Hematopoietic multipotent progenitor cell treated with erythropoietin and hydrocortisone succinate and interleukin-3 and kit ligand, for 15 days (in vitro differentiated cells): ENCODE measurements around the gene CSNK1A1.
A peak's percentile ranks its signal among the peaks of the same experiment; 100 is the strongest.
"Not testable (repeated sequence)": the region's sequence is repeated elsewhere in the genome, so short reads cannot be mapped to it uniquely, and the experiment has no call there.

Experiments used
- DNase-seq: peaks from one replicate; pipeline ENCODE4 v3.0.0-alpha.2; 2015; ENCODE audit warnings: low spot score

Gene CSNK1A1

DNA sequence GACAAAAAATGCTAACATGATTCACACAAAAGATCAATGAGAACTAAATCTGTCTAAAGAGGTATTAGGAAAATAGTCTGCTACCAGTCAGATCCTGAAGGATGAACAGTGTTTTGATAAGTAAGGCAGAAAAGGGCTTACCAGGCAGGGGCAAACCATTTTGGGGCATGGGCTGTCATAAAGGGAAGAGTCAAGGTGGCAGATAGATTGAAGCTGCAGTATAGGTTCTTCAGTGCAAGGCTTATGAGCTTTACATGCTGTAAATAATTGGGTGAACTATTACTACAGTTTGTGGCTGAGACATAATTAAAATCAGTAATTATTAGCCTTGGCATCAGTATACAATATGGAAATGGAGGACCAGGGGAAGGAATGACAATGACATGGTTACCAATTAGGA, 21.8 kb downstream of the CSNK1A1 start:
- DNase-seq = no peak

DNA sequence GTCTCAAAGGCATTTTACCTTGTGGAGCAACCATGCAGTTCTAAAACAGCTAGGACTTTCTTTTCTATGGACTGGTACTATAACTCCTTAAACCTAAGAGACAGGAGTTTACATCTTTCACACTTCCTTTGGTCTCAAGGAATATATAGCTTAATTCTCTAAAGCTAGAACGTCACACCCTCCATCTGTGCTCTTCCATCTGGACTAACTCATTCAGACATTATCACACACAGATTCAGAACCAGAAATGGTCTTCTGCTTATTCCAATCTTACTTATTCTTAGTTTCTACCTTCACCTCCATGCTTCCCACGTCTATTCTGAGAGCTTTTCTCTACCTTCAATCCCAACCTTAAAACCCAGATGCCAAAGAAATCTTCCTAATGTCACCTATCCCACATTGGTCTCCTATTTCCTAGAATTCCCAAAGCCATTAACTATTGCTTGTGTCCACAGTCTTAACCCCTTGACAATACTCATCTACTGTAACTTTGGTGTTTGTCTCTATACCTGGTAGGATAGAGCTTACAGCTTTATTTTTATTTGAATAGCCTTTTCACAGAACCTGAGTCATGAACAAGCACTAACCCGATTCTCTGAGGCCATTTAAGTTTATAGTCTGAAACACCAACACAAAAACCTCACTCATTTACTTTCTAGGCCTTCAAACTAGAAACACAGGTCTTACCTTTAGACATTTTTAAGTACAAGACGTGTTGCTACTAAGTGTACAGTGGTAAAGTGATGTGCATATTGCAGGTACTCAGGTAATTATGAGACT, 22.8 kb downstream of the CSNK1A1 start:
- DNase-seq = no peak

DNA sequence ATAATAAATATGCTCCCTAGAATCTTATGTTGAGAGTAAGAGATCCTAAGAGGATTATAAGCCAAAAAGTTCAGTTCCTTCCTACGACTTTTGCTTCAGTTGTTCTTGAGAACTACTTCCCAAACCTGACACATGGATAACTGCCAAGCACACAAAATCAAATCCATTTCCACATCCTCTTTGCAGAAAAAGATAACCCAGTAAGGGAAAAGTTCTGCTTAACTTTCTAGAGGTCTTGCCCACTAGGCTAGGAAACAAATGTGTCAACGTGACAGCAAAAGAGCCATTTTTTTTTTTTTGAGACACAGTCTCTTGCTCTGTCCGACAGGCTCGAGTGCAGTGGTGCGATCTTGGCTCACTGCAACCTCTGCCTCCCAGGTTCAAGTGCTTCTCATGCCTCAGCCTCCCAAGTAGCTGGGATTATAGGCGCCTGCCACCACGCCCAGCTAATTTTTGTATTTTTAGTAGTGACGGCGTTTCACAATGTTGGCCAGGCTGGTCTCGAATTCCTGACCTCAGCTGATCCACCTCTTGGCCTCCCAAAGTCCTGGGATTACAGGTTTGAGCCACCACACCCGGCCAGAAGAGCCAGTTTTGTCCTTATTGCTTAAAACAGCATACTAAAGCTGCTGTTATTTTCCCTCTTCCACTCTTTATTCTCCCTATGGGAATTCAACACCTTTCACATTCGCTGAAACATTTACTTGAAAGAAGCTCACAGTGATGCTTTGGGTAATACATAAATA, 24.2 kb downstream of the CSNK1A1 start:
- DNase-seq = no peak

DNA sequence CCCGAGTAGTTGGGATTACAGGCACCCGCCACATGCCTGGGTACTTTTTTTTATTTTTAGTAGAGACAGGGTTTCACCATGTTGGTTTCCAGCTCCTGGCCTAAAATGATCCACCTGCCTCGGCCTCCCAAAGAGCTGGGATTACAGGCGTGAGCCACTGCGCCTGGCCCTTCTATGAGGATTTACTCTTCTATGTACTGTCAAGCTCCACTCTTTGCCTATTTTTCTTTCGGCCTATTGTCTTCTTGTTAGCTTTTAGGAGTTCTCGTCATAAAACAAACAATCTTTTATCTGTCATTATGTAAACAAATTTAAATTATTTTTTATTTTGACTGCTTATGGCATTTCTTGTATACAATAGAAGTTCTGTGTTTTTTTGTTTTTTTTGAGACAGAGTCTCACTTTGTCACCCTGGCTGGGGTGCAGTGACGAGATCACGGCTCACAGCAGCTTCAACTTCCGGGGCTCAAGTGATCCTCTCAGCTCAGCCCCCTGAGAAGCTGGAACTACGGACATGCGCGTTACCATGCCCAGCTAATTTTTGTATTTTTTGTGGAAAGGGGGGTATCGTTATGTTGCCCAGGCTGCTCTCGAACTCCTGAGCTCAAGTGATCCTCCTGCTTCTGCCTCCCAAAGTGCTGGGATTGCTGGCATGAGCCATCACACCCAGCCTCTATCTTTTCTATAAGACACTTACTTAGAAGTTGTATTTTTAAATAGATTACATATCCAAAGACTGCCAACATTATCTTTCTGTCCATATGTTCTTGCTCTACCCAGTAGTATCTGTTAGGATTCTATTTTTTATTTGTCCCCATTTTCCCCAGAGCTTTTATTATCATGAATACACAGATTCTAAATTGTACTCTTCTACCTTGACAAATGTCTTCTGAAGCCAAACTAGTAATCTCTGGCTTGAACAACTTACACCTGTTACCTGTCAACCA, 29.2 kb downstream of the CSNK1A1 start:
- peak; percentile 52 for DNase-seq

DNA sequence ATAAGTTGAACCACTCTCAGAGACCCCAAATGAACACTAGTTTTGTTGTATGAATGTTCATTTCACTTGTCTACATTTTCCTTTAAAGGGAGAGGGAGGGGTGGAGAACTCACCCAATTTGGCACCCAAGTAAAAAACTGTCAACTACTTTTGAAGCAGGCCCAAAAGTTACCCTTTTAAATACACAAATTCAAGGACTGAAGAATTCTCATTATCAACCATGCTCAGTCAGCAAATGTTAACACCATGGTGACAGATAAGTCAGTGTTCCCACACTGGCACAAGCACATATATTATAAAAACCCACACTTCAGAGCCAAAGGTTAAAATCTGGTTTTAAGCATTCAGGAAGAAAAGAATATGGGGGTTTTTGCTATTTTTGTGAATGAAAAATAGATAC, 31.6 kb downstream of the CSNK1A1 start:
- DNase-seq = peak; percentile 63

DNA sequence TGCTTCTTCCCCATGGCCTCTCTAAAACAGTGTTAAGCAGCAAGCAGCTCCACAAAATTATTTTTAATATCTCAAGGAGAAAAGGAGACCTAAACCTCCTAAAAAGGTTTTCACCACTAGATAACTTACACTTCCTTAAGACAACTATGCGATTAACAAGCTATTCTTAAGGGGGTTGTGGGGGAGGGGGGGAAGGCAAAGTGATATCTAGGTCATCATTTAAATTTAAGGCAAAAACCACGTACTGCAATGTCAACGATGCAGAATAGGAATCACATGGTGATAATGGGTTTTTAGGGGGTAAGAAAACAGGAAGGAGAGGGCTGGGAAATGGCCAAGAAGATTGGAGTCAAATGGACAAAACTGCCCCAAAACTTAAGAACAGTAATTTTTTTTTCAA, 32.6 kb downstream of the CSNK1A1 start:
- DNase-seq = no peak

DNA sequence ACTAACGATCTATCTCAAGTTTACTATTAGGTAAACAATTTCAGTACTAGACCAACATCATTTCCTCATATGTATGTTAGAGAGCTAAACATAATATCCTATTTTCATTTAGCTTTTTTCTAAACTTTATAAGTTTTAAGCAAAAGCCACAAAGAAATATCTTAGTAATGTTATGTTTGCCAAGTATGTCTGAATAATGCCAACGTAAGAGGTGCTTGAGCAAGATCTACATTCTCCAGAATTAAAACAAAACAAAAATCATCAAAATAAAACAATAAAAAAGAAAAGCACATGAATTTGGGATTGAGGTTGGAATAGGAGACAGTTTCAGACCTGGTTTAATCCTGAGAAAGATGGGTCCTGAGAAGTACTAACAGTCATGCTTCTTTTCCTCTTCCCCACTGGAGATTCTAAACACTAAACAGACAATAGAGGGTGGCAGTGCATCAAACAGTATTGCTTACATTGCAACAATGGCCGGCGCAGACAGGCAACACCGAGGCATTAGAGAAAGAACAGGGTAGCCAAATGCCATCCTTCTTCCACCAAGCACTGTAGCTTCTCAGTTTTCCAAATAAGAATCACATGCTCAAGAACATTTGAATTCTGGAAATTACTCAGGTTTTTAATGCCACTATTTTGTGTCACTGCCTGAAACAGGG, 33.6 kb downstream of the CSNK1A1 start:
- DNase-seq = no peak

DNA sequence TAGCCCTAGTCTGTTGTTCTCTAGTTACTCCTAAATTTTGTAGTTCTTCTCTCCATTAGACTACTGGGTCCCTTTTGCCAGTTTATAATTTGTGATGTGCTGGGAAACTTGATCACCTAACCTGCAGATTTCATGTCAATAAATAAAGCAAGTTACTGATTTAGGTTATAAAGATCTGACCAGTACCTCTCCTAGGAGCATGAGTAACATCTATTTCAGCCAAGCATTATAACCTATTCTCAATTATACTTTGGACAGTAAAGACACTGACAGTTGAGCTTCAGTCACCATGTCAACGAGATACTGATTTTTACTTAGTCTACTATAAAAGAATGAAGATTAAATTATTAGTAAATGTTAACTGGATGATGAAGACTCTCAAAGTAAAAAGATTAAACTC, 36.7 kb downstream of the CSNK1A1 start:
- no peak for DNase-seq

DNA sequence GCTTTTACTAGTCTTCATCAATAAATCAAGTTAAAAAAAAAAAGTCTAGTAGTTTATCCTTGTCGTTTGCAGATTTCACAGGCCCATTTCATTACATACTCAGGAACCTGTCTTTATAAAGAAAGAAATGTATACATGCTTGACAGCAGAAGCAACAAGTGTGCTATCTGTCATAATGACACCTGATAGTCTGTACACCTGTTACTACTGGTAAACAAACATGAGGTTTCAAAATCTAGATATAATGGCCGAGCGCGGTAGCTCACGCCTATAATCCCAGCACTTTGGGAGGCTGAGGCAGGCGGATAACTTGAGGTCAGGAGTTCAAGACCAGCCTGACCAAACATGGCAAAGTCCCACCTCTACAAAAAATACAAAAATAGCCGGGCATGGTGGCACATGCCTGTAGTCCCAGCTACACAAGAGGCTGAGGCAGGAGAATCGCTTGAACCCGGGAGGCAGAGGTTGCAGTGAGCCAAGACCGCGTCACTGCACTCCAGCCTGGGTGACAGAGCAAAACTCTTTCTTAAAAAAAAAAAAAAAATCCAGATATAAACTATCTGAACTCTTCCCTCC, 37.8 kb downstream of the CSNK1A1 start:
- not testable (repeated sequence) for DNase-seq

DNA sequence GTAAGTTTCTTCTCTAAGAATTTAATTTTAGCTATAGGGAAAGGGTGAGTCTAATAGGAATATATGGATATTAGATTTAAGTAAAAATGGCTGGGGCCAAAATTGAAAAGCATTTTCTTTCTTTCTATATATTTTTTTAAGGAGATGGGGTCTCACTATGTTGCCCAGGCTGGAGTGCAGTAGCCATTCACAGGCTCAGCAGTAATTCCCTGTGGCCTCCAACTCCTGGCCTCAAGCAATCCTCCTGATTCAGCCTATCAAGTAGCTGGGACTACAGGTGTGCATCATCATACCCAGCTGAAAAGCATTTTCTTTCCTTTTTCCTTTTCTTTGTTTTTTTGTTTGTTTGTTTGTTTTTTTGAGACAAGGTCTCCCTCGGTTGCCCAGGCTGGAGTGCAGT, 41.1 kb downstream of the CSNK1A1 start:
- no peak for DNase-seq

DNA sequence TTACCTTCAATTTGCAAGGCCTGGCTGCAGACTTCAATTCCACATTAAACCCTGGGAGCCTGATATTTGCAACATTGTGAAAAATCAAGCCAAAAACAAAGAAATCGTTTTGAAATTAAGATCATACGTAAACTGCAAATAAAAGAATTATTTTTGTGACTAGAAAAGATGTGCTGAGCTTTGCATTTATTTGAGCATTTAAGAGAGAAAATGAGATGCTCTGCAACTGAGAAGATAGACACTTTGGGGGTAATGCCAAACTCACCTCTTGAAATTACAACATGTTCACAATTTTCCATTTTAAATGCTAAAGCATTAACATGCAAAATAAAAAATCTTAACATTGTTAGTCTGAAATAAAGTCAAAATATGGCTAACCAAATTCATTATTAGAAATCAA, 46.6 kb downstream of the CSNK1A1 start:
- no peak for DNase-seq

DNA sequence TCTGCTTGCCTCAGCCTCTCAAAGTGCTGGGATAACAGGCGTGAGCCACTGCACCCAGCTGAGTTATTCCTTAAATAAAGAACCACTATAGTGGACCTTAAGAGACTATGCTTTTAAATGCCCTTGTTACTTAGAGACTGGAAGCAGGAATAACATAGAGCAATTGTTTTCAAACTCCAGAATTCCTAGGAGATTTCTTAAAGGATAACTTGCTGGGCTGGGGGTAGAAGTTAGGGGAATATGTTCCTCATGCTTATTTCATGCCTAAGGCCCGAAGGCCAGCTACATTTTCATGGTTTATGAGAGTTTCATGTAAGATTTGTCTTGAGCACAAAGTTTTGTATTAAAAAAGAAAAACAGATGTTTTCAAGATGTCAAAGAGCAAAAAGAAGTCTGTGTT, 48.2 kb downstream of the CSNK1A1 start:
- no peak for DNase-seq

DNA sequence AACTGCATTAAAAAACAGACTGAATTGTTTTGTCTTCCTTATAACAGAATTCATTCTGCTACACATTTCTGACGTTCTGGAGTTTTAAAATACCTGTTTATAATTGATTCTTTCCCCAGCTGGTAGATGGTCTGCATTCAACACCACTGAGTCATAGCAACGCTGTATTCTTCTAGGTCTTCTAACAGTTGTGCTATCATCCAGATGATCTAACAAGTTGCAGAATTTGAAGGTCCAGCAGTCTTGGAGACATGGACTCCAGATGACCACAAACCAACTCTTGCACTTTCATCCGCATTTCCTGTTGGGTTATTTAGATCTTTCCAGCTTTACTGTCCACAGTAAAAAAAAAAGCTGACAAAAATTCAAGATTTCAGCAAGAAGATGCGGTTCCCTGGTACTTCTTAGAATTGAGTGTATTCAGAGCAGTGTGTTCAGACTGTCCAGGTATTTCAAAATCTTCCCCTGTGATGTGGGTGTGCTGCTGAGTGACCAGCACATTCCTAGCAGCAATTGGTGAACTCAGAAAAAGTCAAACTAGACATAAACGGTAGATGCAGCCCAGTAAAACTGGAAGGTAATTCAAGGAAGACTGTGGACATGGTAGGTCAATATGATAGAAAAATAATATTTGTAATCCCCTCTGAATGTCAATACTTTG, 50.2 kb downstream of the CSNK1A1 start:
- no peak for DNase-seq

DNA sequence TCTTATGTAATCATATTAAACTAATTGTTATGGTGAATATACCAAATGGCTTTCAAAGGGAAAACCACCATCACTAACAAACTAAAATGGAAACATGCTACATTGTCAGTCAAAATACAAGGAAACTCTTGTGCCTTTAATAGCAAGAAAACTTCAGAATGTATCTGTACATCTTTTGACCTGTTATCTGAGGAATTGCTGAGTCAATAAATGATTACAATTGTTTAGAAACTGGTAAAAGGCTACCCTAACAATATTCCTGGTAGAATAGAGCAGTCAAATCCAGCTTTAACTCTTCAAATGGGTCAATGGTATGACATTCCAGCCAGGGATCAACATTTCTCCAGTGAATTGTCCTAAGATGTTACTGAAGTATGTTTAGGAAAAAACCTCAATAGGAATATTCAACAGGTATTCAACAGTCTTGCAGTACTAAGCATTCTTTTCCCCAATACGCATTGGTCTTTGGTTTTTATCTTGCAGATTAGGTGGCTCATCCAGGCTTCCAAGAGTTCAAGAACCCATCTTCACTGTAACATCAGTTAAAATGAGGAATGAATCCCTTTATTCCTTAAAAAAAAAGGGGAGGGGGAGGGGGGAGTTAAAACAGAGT, 52.4 kb downstream of the CSNK1A1 start:
- DNase-seq = no peak

DNA sequence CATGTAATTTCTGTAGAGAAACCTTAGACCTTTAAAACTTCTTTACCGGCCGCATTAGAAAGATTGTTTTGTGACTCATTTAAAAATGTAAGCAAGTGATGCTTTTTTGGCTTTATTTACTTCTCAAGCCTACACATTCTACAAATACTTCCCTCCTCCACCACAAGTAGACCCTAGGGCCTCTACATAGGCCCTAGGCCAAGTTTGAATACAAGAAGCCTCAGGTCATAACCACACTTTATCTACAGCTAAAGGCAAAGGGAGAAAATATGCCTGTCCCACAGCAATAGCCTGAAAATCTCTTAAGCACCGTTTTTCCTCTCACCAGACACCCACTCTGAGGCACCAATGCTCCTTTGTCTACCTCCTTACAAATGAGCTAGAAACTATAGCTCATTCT, 53.9 kb downstream of the CSNK1A1 start:
- DNase-seq = no peak

DNA sequence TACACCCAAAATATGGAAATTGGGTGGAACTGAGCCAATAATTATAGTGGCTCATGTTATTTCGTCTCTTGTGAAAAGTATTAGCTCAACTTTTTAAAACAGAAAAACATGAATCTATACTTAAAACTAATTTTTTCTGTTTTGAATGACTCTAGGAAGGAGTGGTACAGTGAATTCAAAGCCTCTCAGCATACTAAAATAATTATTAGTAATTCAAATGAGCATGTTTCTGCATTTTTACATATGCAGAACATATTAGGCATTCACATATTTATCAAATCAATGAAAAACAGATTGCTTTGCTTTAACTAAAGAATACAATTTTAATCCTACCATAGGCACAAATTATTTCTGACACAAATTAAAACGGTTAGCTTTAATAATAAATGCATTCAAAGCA, 54.3 kb downstream of the CSNK1A1 start:
- no peak for DNase-seq

DNA sequence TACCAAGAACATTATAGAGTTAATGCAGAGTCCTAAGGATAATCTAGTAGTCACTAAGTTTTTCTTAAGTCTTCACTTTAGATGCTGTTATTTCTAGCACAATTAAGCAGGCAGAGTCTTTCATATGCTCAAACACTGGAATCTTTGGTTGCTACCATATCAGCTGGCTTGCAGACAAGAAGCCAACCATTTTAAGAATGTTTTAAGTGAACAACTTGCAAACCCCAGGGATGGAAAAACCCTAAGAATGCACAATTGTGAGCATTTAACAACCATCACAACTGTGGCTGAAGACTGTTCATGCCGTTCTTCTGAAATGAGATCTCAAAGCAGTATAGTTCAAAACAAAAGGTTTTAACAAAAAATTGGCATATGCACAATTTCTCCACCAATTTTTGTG, 55.1 kb downstream of the CSNK1A1 start:
- DNase-seq = no peak

DNA sequence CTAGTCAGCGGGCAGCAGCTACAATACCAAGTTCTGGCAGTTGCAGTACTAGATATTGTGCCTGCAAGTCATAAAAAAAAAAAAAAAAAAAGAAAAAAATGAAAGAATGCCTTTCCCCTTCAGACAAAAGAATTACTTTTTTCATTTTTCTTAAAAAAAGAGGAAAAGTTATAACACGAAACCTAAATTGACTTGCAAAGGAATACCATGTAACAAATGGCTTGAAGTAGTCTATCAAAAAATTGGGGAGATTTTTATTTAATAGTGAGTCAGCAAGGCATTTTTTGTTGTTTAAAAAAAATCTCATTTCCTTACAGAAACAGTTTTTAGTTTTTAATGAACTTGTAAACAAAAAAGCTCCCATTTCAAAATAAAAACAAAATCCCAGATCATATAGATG, 55.6 kb downstream of the CSNK1A1 start:
- no peak for DNase-seq

DNA sequence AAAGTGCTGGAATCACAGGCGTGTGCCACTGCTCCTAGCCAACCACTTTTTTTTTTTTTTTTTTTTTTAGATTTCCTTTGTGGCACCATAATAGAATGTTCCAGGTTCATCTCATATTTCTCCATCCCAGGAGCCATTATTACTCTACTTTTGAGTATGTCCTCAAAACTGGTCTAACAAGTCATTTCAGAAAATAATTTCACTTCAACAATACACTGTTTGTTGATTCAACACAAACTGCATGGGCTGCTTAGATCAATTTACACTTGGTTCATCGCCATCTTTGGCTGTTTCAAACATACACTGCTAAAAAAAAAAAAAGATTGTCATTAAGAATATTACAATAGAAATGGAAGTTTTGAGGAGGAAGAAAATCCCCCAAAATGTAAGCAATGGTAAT, 57.9 kb downstream of the CSNK1A1 start:
- no peak for DNase-seq

DNA sequence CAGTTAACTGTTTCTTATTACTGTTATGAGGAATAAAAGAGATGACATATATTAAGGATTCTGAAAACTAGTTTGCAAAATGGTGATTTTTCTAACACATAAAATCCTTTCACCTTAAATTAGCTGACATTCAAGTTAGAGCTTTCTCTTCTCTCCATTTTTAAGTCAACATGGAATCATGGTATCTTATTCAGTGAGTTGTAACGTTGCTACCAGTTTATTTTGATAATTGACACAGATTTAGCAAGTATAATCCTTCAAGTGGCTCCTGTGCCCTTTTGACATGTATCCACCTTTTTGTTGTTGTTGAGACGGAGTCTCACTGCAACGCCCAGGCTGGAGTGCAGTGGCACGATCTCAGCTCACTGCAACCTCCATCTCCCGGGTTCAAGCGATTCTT, 58.5 kb downstream of the CSNK1A1 start:
- DNase-seq = no peak
